ENCODE results near the gene RAP1GAP2.
"Not testable (repeated sequence)": the region's sequence is repeated elsewhere in the genome, so short reads cannot be mapped to it uniquely, and the experiment has no call there.

- TF ChIP-seq CTCF (IDR thresholded peaks at IDR 0.05); SP1 (CRISPR knock-in tag; conservative IDR thresholded peaks at IDR 0.05); ATF3 (CRISPR knock-in tag; conservative IDR thresholded peaks at IDR 0.05); ZNF317 (CRISPR knock-in tag; IDR thresholded peaks at IDR 0.05; ENCODE audit: borderline replicate concordance, low read depth); ZNF512 (CRISPR knock-in tag; IDR thresholded peaks at IDR 0.05; ENCODE audit: borderline replicate concordance); MAX (CRISPR knock-in tag; IDR thresholded peaks at IDR 0.05); FOXP1 (CRISPR knock-in tag; IDR thresholded peaks at IDR 0.05; ENCODE audit: borderline replicate concordance); USF1 (CRISPR knock-in tag; IDR thresholded peaks at IDR 0.05); E2F1 (CRISPR knock-in tag; IDR thresholded peaks at IDR 0.05); NFATC4 (CRISPR knock-in tag; IDR thresholded peaks at IDR 0.05); ELF4 (CRISPR knock-in tag; IDR thresholded peaks at IDR 0.05; ENCODE audit: low read depth); ATF1 (CRISPR knock-in tag; IDR thresholded peaks at IDR 0.05); ZNF425 (CRISPR knock-in tag; conservative IDR thresholded peaks at IDR 0.05); CREB1 (CRISPR knock-in tag; IDR thresholded peaks at IDR 0.05): not testable (repeated sequence)
Observed at GRCh38 chr17:3030852-3031470, 234.7 kb downstream of the RAP1GAP2 start.
